Activated effector memory CD4-positive, alpha-beta T cell treated with Interleukin-2 at 50 U/mL for 16 hours (primary cell): ENCODE results near the gene GNA12.
"Not testable (repeated sequence)": the region's sequence is repeated elsewhere in the genome, so short reads cannot be mapped to it uniquely, and the experiment has no call there.

ENCODE experiments used
- DNase-seq: peaks from one replicate; pipeline ENCODE4 v3.0.0-alpha.2; 2020

GNA12 gene

GRCh38 chr7:2687881-2688318 lies 156.2 kb downstream of the GNA12 start, which contains the start of gene AMZ1:
Gene AMZ1, plus strand, starts transcription at chr7:2688202. Its CDS starts 12,250 bp downstream, at chr7:2700452.
- DNase-seq, result no peak

DNA sequence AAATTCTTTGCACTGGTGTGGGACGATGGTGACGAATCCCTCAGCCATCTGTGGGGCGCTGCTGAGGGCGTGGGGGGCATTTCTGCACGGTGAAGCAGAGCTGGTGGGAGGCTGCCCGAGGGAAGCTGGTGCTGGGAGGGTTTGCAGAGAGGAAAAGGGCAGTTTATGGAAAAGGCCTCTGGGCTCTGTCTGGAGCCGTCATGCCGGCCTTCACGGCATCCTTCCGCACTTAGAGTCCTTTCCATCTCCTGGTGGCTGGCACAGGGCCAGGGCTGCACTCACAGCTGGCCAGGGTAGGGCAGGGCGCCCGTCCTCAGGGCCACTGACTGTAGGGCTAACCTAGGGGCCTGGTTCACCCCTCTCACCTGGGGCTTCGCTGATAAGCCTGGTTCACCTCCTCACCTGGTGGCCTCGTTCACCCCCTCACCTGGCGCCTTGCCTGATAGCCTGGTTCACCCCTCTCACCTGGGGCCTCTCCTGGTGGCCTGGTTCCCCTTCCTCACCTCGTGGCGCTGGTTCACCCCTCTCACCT lies 156.7 kb downstream of the GNA12 start:
- DNase-seq, result no peak

DNA sequence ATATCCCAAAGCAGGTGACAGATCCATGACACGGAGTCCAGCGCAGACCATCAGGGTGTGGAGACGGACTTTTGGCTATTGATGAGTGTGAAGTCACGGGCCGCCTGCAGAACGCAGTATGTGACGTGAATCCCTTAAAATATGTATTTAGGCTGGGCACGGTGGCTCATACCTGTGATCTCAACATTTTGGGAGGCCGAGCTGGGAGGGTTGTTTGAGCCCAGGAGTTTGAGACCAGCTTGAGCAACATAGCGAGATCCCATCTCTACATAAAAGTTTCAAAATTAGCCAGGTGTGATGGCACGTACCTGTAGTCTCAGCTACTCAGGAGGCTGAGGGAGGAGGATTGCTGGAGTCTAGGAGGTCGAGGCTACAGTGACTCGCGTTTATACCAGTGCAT lies 158.0 kb downstream of the GNA12 start:
- DNase-seq, result no peak

GRCh38 chr7:2684501-2684900 lies 159.6 kb downstream of the GNA12 start:
- DNase-seq, result no peak

GRCh38 chr7:2681929-2682799 lies 161.9 kb downstream of the GNA12 start:
- DNase-seq, result no peak

GRCh38 chr7:2680792-2681490 lies 163.2 kb downstream of the GNA12 start:
- DNase-seq, result peak; percentile 14

DNA sequence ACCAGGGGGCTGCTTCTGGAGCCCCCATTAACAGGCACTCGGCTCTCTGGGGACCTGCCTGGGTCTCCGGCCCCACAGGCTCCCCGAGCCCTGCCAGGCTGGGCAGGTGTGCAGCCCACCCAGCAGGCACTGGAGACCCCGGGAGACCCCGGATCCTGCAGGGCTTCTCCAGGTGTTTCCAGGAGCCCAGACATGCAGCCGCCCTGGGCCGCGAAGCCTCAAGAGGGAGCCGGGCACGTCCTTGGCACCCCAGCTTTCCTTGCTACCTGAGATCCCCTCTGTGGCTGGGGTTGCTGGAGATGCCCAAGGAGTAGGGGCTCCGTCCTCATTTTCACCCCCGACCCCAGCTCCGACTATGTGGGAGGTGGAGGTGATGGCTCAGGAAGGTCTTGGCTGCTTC lies 163.9 kb downstream of the GNA12 start:
- DNase-seq, result no peak

GRCh38 chr7:2679135-2680127 lies 164.7 kb downstream of the GNA12 start:
- DNase-seq, result not testable (repeated sequence)

- DNase-seq, result not testable (repeated sequence)
Measured at GRCh38 chr7:2678454-2678853, 165.7 kb downstream of the GNA12 start.
